Neural cell (in vitro differentiated cells): ENCODE data around the gene NDUFA6. TPM values are rescaled to one million over a fixed set of nuclear protein-coding genes. Genes with fewer than 3 reads are reported as not detected.
"Not testable (repeated sequence)": the region's sequence is repeated elsewhere in the genome, so short reads cannot be mapped to it uniquely, and the experiment has no call there.

Experiments used
- H2AFZ ChIP-seq: fragments of 200-600, 300-800 bp; sonication (generic), shearing (Covaris generic); 2 replicates; pipeline ENCODE4 v1.6.0; 2014; ENCODE audit warnings: low read depth, mild to moderate bottlenecking, antibody characterized with exemption, low read length, moderate library complexity
- H3F3A ChIP-seq: fragments of 200-600 bp; shearing (Covaris generic); 2 replicates; pipeline ENCODE4 v1.6.1; 2016; ENCODE audit warnings: mild to moderate bottlenecking, moderate library complexity, mixed read lengths, antibody characterized with exemption, low read length; ENCODE audit not compliant: insufficient read depth, poor library complexity, severe bottlenecking
- H3K27ac ChIP-seq: fragments of 200-600, 300-800 bp; sonication (generic), shearing (Covaris generic); 2 replicates; pipeline ENCODE4 v1.5.1; 2014; ENCODE audit warnings: mild to moderate bottlenecking, low read length, moderate library complexity
- H3K27me3 ChIP-seq: fragments of 300-800, 200-600 bp; sonication (generic), shearing (Covaris generic); 2 replicates; pipeline ENCODE4 v1.6.0; 2014; ENCODE audit warnings: mild to moderate bottlenecking, low read depth, low read length, moderate library complexity; ENCODE audit not compliant: insufficient read depth
- H3K36me3 ChIP-seq: fragments of 300-800, 200-600 bp; sonication (generic), shearing (Covaris generic); 2 replicates; pipeline ENCODE4 v1.5.1; 2014; ENCODE audit warnings: mild to moderate bottlenecking, antibody characterized with exemption, low read length, moderate library complexity; ENCODE audit not compliant: insufficient read depth
- H3K4me2 ChIP-seq: fragments of 300-800, 200-600 bp; sonication (generic), shearing (Covaris generic); 2 replicates; pipeline ENCODE4 v1.6.0; 2014; ENCODE audit warnings: mild to moderate bottlenecking, low read length
- H3K4me3 ChIP-seq: fragments of 300-800, 200-600 bp; sonication (generic), shearing (Covaris generic); 2 replicates; pipeline ENCODE4 v1.5.1; 2014; ENCODE audit warnings: mild to moderate bottlenecking, low read length, moderate library complexity
- H3K79me2 ChIP-seq: fragments of 200-600 bp; shearing (Covaris generic); replicated peaks from 2 replicates; pipeline ENCODE4 v1.6.0; 2014; ENCODE audit warnings: mild to moderate bottlenecking, low read length, moderate library complexity; ENCODE audit not compliant: insufficient read depth
- H3K9ac ChIP-seq: fragments of 300-800, 200-600 bp; sonication (generic), shearing (Covaris generic); 2 replicates; pipeline ENCODE4 v1.6.1; 2016; ENCODE audit warnings: mild to moderate bottlenecking, low read length, mixed read lengths
- H3K9me2 ChIP-seq: fragments of 200-600 bp; shearing (Covaris generic); 2 replicates; pipeline ENCODE4 v1.6.1; 2016; ENCODE audit warnings: mild to moderate bottlenecking, low read length, mixed read lengths; ENCODE audit not compliant: insufficient read depth
- H3K9me3 ChIP-seq: fragments of 200-600, 300-800 bp; sonication (generic), shearing (Covaris generic); 2 replicates; pipeline ENCODE4 v1.6.1; 2016; ENCODE audit warnings: mild to moderate bottlenecking, mixed run types, low read length, moderate library complexity, mixed read lengths
- H4K20me1 ChIP-seq: fragments of 200-600 bp; shearing (Covaris generic); 2 replicates; pipeline ENCODE4 v1.6.1; 2016; ENCODE audit warnings: mild to moderate bottlenecking, mixed run types; ENCODE audit not compliant: insufficient read depth
- CTCF ChIP-seq: fragments of 450-650 bp; IDR thresholded peaks from 2 replicates; pipeline ENCODE4 v1.5.1; 2014; ENCODE audit warnings: antibody characterized with exemption, mild to moderate bottlenecking, moderate library complexity; ENCODE audit not compliant: poor library complexity, severe bottlenecking
- EP300 ChIP-seq: fragments of 450-650 bp; conservative IDR thresholded peaks from 2 replicates; pipeline ENCODE4 v1.6.1; 2014; ENCODE audit warnings: antibody characterized with exemption, mild to moderate bottlenecking, moderate library complexity; ENCODE audit not compliant: poor library complexity, severe bottlenecking
- EZH2 ChIP-seq: fragments of 200-600, 300-800 bp; shearing (Covaris generic), sonication (generic); IDR thresholded peaks from 2 replicates; pipeline ENCODE4 v1.6.1; 2014; ENCODE audit warnings: antibody characterized with exemption, low read length, borderline replicate concordance, mild to moderate bottlenecking; ENCODE audit not compliant: insufficient read depth, poor library complexity, severe bottlenecking
- MXI1 ChIP-seq: fragments of 450-650 bp; conservative IDR thresholded peaks from 2 replicates; pipeline ENCODE4 v1.6.1; 2014; ENCODE audit warnings: antibody characterized with exemption, mild to moderate bottlenecking; ENCODE audit not compliant: poor library complexity, severe bottlenecking
- POLR2AphosphoS5 ChIP-seq: IDR thresholded peaks from 2 replicates; pipeline ENCODE4 v1.6.1; 2012
- RAD21 ChIP-seq: fragments of 450-650 bp; conservative IDR thresholded peaks from 2 replicates; pipeline ENCODE4 v1.6.1; 2014; ENCODE audit warnings: antibody characterized with exemption, mild to moderate bottlenecking, moderate library complexity
- SMC3 ChIP-seq: fragments of 450-650 bp; conservative IDR thresholded peaks from 2 replicates; pipeline ENCODE4 v1.6.1; 2014; ENCODE audit warnings: antibody characterized with exemption, mild to moderate bottlenecking, moderate library complexity; ENCODE audit not compliant: poor library complexity
- TAF1 ChIP-seq: IDR thresholded peaks from 2 replicates; pipeline ENCODE4 v1.6.1; 2012; ENCODE audit warnings: low read depth
- polyA plus RNA-seq: library from polyadenylated mRNA; depleted of rRNA; stranded (reverse); fragments of >200 nt; gene quantifications from 2 replicates; pipeline ENCODE4 v1.2.3, GENCODE V29; 2014
- TF ChIP-seq, protein P1 (sequence below): IDR thresholded peaks from 2 replicates; pipeline ENCODE4 v1.6.1; 2012; ENCODE audit warnings: borderline replicate concordance

The NDUFA6 gene
- polyA plus RNA-seq, 1 donor from 2014 or later: 273 TPM

DNA sequence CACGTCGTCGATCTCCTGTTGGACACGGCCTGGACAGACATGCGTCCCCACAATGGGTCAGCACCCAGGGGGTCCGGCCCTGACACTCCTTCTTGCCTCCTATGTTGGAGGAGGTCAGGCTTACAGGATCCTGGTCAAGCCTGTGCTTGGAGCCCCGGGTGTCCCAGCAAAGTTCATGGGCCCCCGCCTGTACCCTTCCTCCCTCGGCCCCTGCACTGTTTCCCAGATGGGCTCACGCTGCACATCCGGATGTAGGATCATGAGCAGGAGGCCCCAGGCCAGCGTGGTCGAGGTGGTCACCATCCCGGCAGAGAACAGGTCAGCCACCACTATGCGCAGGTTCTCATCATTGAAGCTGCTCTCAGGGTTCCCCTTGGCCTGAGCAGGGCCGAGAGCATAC, 37.0 kb upstream of the NDUFA6 start:
- H3K27ac ChIP-seq: no peak overlapping the region
- TF ChIP-seq, protein P1, sequence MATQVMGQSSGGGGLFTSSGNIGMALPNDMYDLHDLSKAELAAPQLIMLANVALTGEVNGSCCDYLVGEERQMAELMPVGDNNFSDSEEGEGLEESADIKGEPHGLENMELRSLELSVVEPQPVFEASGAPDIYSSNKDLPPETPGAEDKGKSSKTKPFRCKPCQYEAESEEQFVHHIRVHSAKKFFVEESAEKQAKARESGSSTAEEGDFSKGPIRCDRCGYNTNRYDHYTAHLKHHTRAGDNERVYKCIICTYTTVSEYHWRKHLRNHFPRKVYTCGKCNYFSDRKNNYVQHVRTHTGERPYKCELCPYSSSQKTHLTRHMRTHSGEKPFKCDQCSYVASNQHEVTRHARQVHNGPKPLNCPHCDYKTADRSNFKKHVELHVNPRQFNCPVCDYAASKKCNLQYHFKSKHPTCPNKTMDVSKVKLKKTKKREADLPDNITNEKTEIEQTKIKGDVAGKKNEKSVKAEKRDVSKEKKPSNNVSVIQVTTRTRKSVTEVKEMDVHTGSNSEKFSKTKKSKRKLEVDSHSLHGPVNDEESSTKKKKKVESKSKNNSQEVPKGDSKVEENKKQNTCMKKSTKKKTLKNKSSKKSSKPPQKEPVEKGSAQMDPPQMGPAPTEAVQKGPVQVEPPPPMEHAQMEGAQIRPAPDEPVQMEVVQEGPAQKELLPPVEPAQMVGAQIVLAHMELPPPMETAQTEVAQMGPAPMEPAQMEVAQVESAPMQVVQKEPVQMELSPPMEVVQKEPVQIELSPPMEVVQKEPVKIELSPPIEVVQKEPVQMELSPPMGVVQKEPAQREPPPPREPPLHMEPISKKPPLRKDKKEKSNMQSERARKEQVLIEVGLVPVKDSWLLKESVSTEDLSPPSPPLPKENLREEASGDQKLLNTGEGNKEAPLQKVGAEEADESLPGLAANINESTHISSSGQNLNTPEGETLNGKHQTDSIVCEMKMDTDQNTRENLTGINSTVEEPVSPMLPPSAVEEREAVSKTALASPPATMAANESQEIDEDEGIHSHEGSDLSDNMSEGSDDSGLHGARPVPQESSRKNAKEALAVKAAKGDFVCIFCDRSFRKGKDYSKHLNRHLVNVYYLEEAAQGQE: no peak
- TF ChIP-seq RAD21 (no peak), POLR2AphosphoS5 (no peak), TAF1 (no peak), EP300 (no peak), EZH2 (no peak), MXI1 (no peak), CTCF (no peak), SMC3 (no peak)
- H3K4me3 ChIP-seq: no peak overlapping the region
- H3K9me2 ChIP-seq: no peaks in the 10 kb centered on the region
- no peaks in the 10 kb centered on the region for H3K36me3 ChIP-seq
- H3K27me3 ChIP-seq: no peaks in the 10 kb centered on the region
- H3K9ac ChIP-seq: no peak overlapping the region
- H4K20me1 ChIP-seq: no peaks in the 10 kb centered on the region
- no peak overlapping the region for H2AFZ ChIP-seq
- no peak overlapping the region for H3K4me2 ChIP-seq
- H3K9me3 ChIP-seq: no peaks in the 10 kb centered on the region
- H3F3A ChIP-seq: no peaks in the 10 kb centered on the region
- H3K79me2 ChIP-seq: no peaks in the 10 kb centered on the region

- not testable (repeated sequence) for H3K9me3 ChIP-seq, H3K4me3 ChIP-seq, H3K27me3 ChIP-seq, H4K20me1 ChIP-seq, H3K79me2 ChIP-seq, H2AFZ ChIP-seq, H3K9me2 ChIP-seq, H3K27ac ChIP-seq, H3F3A ChIP-seq, H3K36me3 ChIP-seq, H3K9ac ChIP-seq, H3K4me2 ChIP-seq
Measured at GRCh38 chr22:42123529-42123928, 33.0 kb upstream of the NDUFA6 start.

GRCh38 chr22:42120231-42121021, 29.9 kb upstream of the NDUFA6 start:
- not testable (repeated sequence) for H3K27ac ChIP-seq, H2AFZ ChIP-seq, H3K36me3 ChIP-seq, H3K4me3 ChIP-seq, H3K9me2 ChIP-seq, H3K27me3 ChIP-seq, H4K20me1 ChIP-seq, H3K79me2 ChIP-seq, H3K4me2 ChIP-seq, H3K9ac ChIP-seq, H3F3A ChIP-seq, H3K9me3 ChIP-seq
